GM10266 (cell line): ENCODE measurements around the gene C2orf76.

Experiments used
- DNase-seq: peaks from one replicate; pipeline ENCODE4 v3.0.0; 2012; ENCODE audit errors: extremely low spot score
- CTCF ChIP-seq: IDR thresholded peaks from 2 replicates; pipeline ENCODE4 v1.5.1; 2012; ENCODE audit warnings: mild to moderate bottlenecking, low read depth; ENCODE audit not compliant: control insufficient read depth, insufficient read depth; ENCODE audit errors: missing control alignments

C2orf76 gene

GRCh38 chr2:119366161-119366648 lies 429 bp downstream of the C2orf76 start:
- TF ChIP-seq CTCF, result no peak
- no peak for DNase-seq

GRCh38 chr2:119365436-119365835 lies 1.2 kb downstream of the C2orf76 start:
- DNase-seq, result no peak
- TF ChIP-seq CTCF, result no peak

GRCh38 chr2:119364798-119365197 lies 1.8 kb downstream of the C2orf76 start:
- no peak for TF ChIP-seq CTCF
- DNase-seq, result no peak

GRCh38 chr2:119360423-119360966 lies 6.1 kb downstream of the C2orf76 start:
- no peak for TF ChIP-seq CTCF
- no peak for DNase-seq

GRCh38 chr2:119359774-119360173 lies 6.9 kb downstream of the C2orf76 start:
- no peak for DNase-seq
- TF ChIP-seq CTCF, result no peak

- no peak for DNase-seq
- TF ChIP-seq CTCF, result no peak
These were observed 11.8 kb downstream of the C2orf76 start for GRCh38 chr2:119354860-119355259.

- TF ChIP-seq CTCF, result no peak
These were observed 14.3 kb downstream of the C2orf76 start for GRCh38 chr2:119352357-119352756.

More at GRCh38 chr2:119352357-119352756, 14.3 kb downstream of the C2orf76 start:
- DNase-seq, result peak; percentile 61
